SW480 (cell line): ENCODE data around the gene C17orf75.
"Not testable (repeated sequence)": the region's sequence is repeated elsewhere in the genome, so short reads cannot be mapped to it uniquely, and the experiment has no call there.

ENCODE experiments used
- DNase-seq: peaks from one replicate; pipeline ENCODE4 v3.0.0-alpha.2; 2016; ENCODE audit warnings: low spot score

Gene C17orf75

GRCh38 chr17:32342603-32343325 lies 791 bp upstream of the C17orf75 start:
- DNase-seq = peak; percentile 13

- DNase-seq = peak; percentile 46
Measured at GRCh38 chr17:32341141-32341856, 674 bp downstream of the C17orf75 start.

- no peak for DNase-seq
Measured at GRCh38 chr17:32335687-32336086, 6.3 kb downstream of the C17orf75 start.

- no peak for DNase-seq
Measured at GRCh38 chr17:32335046-32335445, 6.9 kb downstream of the C17orf75 start.

- DNase-seq = no peak
Measured at GRCh38 chr17:32333187-32333586, 8.8 kb downstream of the C17orf75 start.

GRCh38 chr17:32331243-32332040 lies 10.5 kb downstream of the C17orf75 start:
- DNase-seq = no peak

GRCh38 chr17:32330147-32330546 lies 11.8 kb downstream of the C17orf75 start:
- no peak for DNase-seq

GRCh38 chr17:32327911-32328310 lies 14.1 kb downstream of the C17orf75 start:
- DNase-seq = no peak

- peak; percentile 16 for DNase-seq
Measured at GRCh38 chr17:32323811-32324491, 18.0 kb downstream of the C17orf75 start.

GRCh38 chr17:32323046-32323445 lies 18.9 kb downstream of the C17orf75 start:
- DNase-seq = no peak

- no peak for DNase-seq
Measured at GRCh38 chr17:32320847-32321246, 21.1 kb downstream of the C17orf75 start.

GRCh38 chr17:32320080-32320479 lies 21.9 kb downstream of the C17orf75 start:
- not testable (repeated sequence) for DNase-seq

- DNase-seq = peak; percentile 53
Measured at GRCh38 chr17:32319548-32319905, 22.4 kb downstream of the C17orf75 start.

- no peak for DNase-seq
Measured at GRCh38 chr17:32318071-32318470, 23.9 kb downstream of the C17orf75 start.

- no peak for DNase-seq
Measured at GRCh38 chr17:32317353-32317752, 24.6 kb downstream of the C17orf75 start.

GRCh38 chr17:32316653-32317052 lies 25.3 kb downstream of the C17orf75 start:
- DNase-seq = not testable (repeated sequence)

GRCh38 chr17:32315171-32315570 lies 26.8 kb downstream of the C17orf75 start:
- no peak for DNase-seq

- no peak for DNase-seq
Measured at GRCh38 chr17:32314636-32315035, 27.3 kb downstream of the C17orf75 start.

GRCh38 chr17:32311028-32311536 lies 30.9 kb downstream of the C17orf75 start:
- DNase-seq = peak; percentile 16

- DNase-seq = no peak
Measured at GRCh38 chr17:32307658-32308057, 34.3 kb downstream of the C17orf75 start.

- no peak for DNase-seq
Measured at GRCh38 chr17:32305049-32305448, 36.9 kb downstream of the C17orf75 start.

GRCh38 chr17:32303781-32304288 lies 38.1 kb downstream of the C17orf75 start:
- no peak for DNase-seq
